Ovary (tissue), 9 donors: ENCODE measurements around the gene ACVRL1. TPM values are rescaled to one million over a fixed set of nuclear protein-coding genes. Genes with fewer than 3 reads are reported as not detected.

ENCODE experiments used
- DNase-seq, 5 donors: peaks; one replicate each; pipeline ENCODE4 v3.0.0-alpha.2; 2019 to 2020
- H3K27ac ChIP-seq, 2 donors: fragments of 200-600 bp; one replicate each; pipeline versions ENCODE4 v1.5.1 to v1.8.0; 2019 to 2022
- H3K27me3 ChIP-seq: fragments of 200-600 bp; one replicate; pipeline ENCODE4 v1.8.0; 2022
- H3K36me3 ChIP-seq: fragments of 200-600 bp; sonication (generic); one replicate; pipeline ENCODE4 v1.5.1; 2019
- H3K4me1 ChIP-seq: one replicate; pipeline ENCODE4 v1.8.1; 2013; ENCODE audit warnings: mild to moderate bottlenecking, moderate library complexity; ENCODE audit not compliant: insufficient read depth
- H3K4me3 ChIP-seq: fragments of 200-600 bp; sonication (generic); one replicate; pipeline ENCODE4 v1.5.1; 2017
- H3K9me3 ChIP-seq, 2 donors: fragments of 200-600 bp in 1 of 2; sonication (generic) in 1 of 2; one replicate each; pipeline versions ENCODE4 v1.5.1 to v1.8.1; 2013 to 2019; ENCODE audit warnings: mild to moderate bottlenecking in 1 of 2, moderate library complexity in 1 of 2
- EP300 ChIP-seq: sonication (generic); formaldehyde crosslinking; IDR thresholded peaks from one replicate; pipeline ENCODE4 v1.6.1; 2017; ENCODE audit warnings: antibody characterized with exemption
- POLR2A ChIP-seq: fragments of 450-650 bp; IDR thresholded peaks from one replicate; pipeline ENCODE4 v1.6.1; 2017; ENCODE audit warnings: antibody characterized with exemption, mild to moderate bottlenecking, moderate library complexity
- WGBS, 3 donors: extraction: QIAGEN DNeasy Blood & Tissue Kit in 1 of 3; methylation state at CpG; one replicate each; pipeline versions ENCODE4 v1.1.5 to v1.1.7; 2013 to 2017; 5-methylcytosine and 5-hydroxymethylcytosine counted together
- intact Hi-C, 4 donors: fragments of 100-400 bp; cut with DNase I; formaldehyde crosslinking; loops; one replicate each; pipeline versions ENCODE4 v1.11.0 to v1.15.1; 2022 to 2023
- polyA plus RNA-seq, 2 donors: library from polyadenylated mRNA; stranded (reverse); fragments of 200-250 nt in 1 of 2; fragments of 350-450 nt in 1 of 2; fragmentation: Illumina TruSeq in 1 of 2; extraction: RNeasy Lipid Tissue Mini Kit (QIAGEN cat#74804) in 1 of 2; gene quantifications; one replicate each; pipeline ENCODE4 v1.2.3, GENCODE V29; 2013 to 2014
- total RNA-seq, 7 donors: library from RNA; depleted of rRNA in 2 of 7; stranded (reverse); fragments of >200 nt in 2 of 7; fragmentation: NEBNext Ultra II Directional in 3 of 7; extraction: Animal tissue kit (Norgen Biotek cat#: 25700) in 3 of 7; gene quantifications; one replicate each; pipeline versions ENCODE4 v1.1.0 to v1.2.4, GENCODE V29; 2016 to 2023
- TF ChIP-seq, protein P1 (sequence below), 3 donors: fragments of 450-650 bp in 2 of 3; fragments of 200-600 bp in 1 of 3; IDR thresholded peaks; one replicate each; pipeline versions ENCODE4 v1.5.1 to v1.8.0; 2016 to 2022; ENCODE audit warnings: antibody characterized with exemption in 3 of 3, mild to moderate bottlenecking in 1 of 3
- donor health status: DM: no; HTN: no; CAD: no; lungs with moderate emphysema.
- donor health status: DM: no; HTN: no; CAD: no.
- donor health status: Bipolar disorder and iron deficiency.
- donor health status: DM: yes; HTN: yes; CAD: no.
- donor health status: DM: no; HTN: no; CAD: no.
- donor health status: DM: yes; HTN: yes; CAD: no.

The ACVRL1 gene
- total and polyA plus RNA-seq, 9 donors = 5.7 to 17.6 (median 11.2) TPM

DNA sequence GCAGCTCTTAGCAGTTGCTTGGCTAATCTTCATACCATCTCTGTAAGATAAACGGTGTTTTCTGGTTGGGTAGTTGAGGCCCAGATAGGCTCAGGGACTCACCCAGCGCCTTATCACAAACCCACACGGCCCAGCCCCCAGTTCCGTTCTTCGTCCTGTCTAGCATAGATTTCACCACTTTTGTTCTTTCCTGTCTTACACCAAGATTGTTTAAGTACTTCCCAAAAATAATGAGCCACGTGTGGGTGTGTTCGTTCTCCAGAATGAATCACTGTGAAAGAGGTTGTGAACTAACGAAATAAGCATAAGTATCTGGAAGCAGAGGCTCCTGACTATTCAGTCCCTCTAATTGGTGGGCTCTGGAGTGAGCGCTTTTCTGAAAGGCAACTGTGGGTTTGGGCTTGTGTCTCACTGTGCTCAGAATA lies 65.6 kb downstream of the ACVRL1 start:
- Histone ChIP-seq H3K4me1 (peaks cover 5% of the 10 kb centered on the region), H3K4me3 (no peak overlapping the region), H3K27ac (no peak overlapping the region), H3K36me3 (no peaks in the 10 kb centered on the region), H3K9me3 (no peaks in the 10 kb centered on the region), H3K27me3 (no peaks in the 10 kb centered on the region)
- no peak for TF ChIP-seq EP300
- TF ChIP-seq, protein P1, sequence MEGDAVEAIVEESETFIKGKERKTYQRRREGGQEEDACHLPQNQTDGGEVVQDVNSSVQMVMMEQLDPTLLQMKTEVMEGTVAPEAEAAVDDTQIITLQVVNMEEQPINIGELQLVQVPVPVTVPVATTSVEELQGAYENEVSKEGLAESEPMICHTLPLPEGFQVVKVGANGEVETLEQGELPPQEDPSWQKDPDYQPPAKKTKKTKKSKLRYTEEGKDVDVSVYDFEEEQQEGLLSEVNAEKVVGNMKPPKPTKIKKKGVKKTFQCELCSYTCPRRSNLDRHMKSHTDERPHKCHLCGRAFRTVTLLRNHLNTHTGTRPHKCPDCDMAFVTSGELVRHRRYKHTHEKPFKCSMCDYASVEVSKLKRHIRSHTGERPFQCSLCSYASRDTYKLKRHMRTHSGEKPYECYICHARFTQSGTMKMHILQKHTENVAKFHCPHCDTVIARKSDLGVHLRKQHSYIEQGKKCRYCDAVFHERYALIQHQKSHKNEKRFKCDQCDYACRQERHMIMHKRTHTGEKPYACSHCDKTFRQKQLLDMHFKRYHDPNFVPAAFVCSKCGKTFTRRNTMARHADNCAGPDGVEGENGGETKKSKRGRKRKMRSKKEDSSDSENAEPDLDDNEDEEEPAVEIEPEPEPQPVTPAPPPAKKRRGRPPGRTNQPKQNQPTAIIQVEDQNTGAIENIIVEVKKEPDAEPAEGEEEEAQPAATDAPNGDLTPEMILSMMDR (IDR thresholded peaks at IDR 0.05) = no peak
- TF ChIP-seq POLR2A = no peak
- 18 to 28% (median 22%) methylated on average over 9 of the region's 9 CpGs for WGBS, 3 donors
- intact Hi-C loops = no loop called here
- DNase-seq = peak in 1 of 5 donors; percentile 46

Other genes starting within 250 kb of the ACVRL1 start
- under 1 TPM; 0.11 to 0.50 (median 0.33) TPM for gene FIGNL2, start 58.8 kb upstream of the ACVRL1 start, total RNA-seq
- gene FIGNL2, start 58.8 kb upstream of the ACVRL1 start, polyA plus RNA-seq = under 1 TPM; 0.18 to 0.22 TPM
- gene ANKRD33, start 19.4 kb upstream of the ACVRL1 start, total RNA-seq = not detected
- gene ANKRD33, start 19.4 kb upstream of the ACVRL1 start, polyA plus RNA-seq = not detected
- gene ACVR1B, start 44.2 kb downstream of the ACVRL1 start, total RNA-seq = 10 to 100 TPM in 6 of 7 donors, 1 to 10 TPM in 1; 6.9 to 27.3 (median 19.1) TPM
- gene ACVR1B, start 44.2 kb downstream of the ACVRL1 start, polyA plus RNA-seq = 10 to 100 TPM in 1 of 2 donors, 1 to 10 TPM in 1; 9.7 to 23.0 TPM
- gene TAMALIN, start 99.4 kb downstream of the ACVRL1 start, total RNA-seq = 10 to 100 TPM; 20.8 to 84.1 (median 38.6) TPM
- gene TAMALIN, start 99.4 kb downstream of the ACVRL1 start, polyA plus RNA-seq = 10 to 100 TPM; 16.8 to 21.8 TPM
- gene NR4A1, start 143.9 kb downstream of the ACVRL1 start, total RNA-seq = 1,000 to 10,000 TPM in 2 of 7 donors, 100 to 1,000 TPM in 5; 142 to 1,603 (median 414) TPM
- gene NR4A1, start 143.9 kb downstream of the ACVRL1 start, polyA plus RNA-seq = 100 to 1,000 TPM in 1 of 2 donors, 10 to 100 TPM in 1; 41.7 to 159 TPM
- gene ATG101, start 162.5 kb downstream of the ACVRL1 start, total RNA-seq = 10 to 100 TPM; 24.9 to 48.7 (median 28.9) TPM
- 10 to 100 TPM; 13.6 to 26.2 TPM for gene ATG101, start 162.5 kb downstream of the ACVRL1 start, polyA plus RNA-seq
- 1 to 10 TPM; 1.4 to 4.5 (median 2.8) TPM for gene SMIM41, start 172.2 kb downstream of the ACVRL1 start, total RNA-seq
- 1 to 10 TPM in 1 of 2 donors, under 1 TPM in 1; 0.32 to 3.4 TPM for gene SMIM41, start 172.2 kb downstream of the ACVRL1 start, polyA plus RNA-seq